ENCODE results near the gene POGLUT2.

DNA sequence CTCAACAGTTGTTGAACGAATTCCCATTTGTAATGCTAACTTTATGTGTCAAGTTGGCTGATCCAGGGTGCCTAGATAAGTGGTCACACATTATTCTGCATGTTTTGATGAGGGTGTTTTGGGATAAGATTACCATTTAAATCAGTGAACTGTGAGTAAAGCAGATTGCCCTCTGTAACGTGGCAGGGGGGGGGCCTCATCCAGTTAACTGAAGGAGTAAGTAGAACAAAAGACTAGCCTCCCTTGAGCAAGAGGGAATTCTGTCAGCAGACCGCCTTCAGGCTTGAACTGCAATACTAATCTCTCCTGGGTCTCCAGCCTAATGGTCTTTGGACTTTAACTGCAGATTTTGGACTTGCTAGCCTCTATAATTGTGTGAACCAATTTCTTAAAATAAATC lies 21.0 kb downstream of the POGLUT2 start:
- TF ChIP-seq, protein P1, sequence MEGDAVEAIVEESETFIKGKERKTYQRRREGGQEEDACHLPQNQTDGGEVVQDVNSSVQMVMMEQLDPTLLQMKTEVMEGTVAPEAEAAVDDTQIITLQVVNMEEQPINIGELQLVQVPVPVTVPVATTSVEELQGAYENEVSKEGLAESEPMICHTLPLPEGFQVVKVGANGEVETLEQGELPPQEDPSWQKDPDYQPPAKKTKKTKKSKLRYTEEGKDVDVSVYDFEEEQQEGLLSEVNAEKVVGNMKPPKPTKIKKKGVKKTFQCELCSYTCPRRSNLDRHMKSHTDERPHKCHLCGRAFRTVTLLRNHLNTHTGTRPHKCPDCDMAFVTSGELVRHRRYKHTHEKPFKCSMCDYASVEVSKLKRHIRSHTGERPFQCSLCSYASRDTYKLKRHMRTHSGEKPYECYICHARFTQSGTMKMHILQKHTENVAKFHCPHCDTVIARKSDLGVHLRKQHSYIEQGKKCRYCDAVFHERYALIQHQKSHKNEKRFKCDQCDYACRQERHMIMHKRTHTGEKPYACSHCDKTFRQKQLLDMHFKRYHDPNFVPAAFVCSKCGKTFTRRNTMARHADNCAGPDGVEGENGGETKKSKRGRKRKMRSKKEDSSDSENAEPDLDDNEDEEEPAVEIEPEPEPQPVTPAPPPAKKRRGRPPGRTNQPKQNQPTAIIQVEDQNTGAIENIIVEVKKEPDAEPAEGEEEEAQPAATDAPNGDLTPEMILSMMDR (IDR thresholded peaks at IDR 0.05), result no peak
- TF ChIP-seq POLR2A (IDR thresholded peaks at IDR 0.05), result no peak
